Measurements from ENCODE around the gene IL5RA. TPM values are rescaled to one million over a fixed set of nuclear protein-coding genes. Genes with fewer than 3 reads are reported as not detected.

Gene IL5RA

GRCh38 chr3:3059645-3060044 lies 50.5 kb downstream of the IL5RA start:
- Histone ChIP-seq H3K4me1 (ENCODE audit: control insufficient read depth, insufficient read depth, low read length) (no peaks in the 10 kb centered on the region), H3K9me3 (replicated peaks; ENCODE audit: low read length) (no peaks in the 10 kb centered on the region), H3K36me3 (ENCODE audit: insufficient read depth, low read length) (no peaks in the 10 kb centered on the region), H3K9ac (ENCODE audit: low read depth, low read length) (no peak overlapping the region), H3K4me2 (ENCODE audit: low read length) (no peak overlapping the region), H3K4me3 (ENCODE audit: low read length) (no peak overlapping the region), H3K27me3 (ENCODE audit: control insufficient read depth, insufficient read depth, low read length) (no peaks in the 10 kb centered on the region)

GRCh38 chr3:3053974-3054373 lies 56.2 kb downstream of the IL5RA start:
- no peak overlapping the region for H3K9ac ChIP-seq (ENCODE audit: low read depth, low read length)
- H3K4me3 ChIP-seq (ENCODE audit: low read length): no peak overlapping the region
- no peaks in the 10 kb centered on the region for H3K4me1 ChIP-seq (ENCODE audit: control insufficient read depth, insufficient read depth, low read length)
- H3K36me3 ChIP-seq (ENCODE audit: insufficient read depth, low read length): no peaks in the 10 kb centered on the region
- H3K9me3 ChIP-seq (replicated peaks; ENCODE audit: low read length): no peaks in the 10 kb centered on the region
- no peak overlapping the region for H3K4me2 ChIP-seq (ENCODE audit: low read length)
- no peaks in the 10 kb centered on the region for H3K27me3 ChIP-seq (ENCODE audit: control insufficient read depth, insufficient read depth, low read length)

- no peaks in the 10 kb centered on the region for H3K27me3 ChIP-seq (ENCODE audit: control insufficient read depth, insufficient read depth, low read length)
Measured at GRCh38 chr3:3038201-3038991, 71.8 kb downstream of the IL5RA start.

GRCh38 chr3:3037156-3037555 lies 73.0 kb downstream of the IL5RA start:
- Histone ChIP-seq H3K4me2 (ENCODE audit: low read length) (no peak overlapping the region), H3K4me1 (ENCODE audit: control insufficient read depth, insufficient read depth, low read length) (no peaks in the 10 kb centered on the region), H3K36me3 (ENCODE audit: insufficient read depth, low read length) (no peaks in the 10 kb centered on the region), H3K4me3 (ENCODE audit: low read length) (no peak overlapping the region), H3K9ac (ENCODE audit: low read depth, low read length) (no peak overlapping the region), H3K27me3 (ENCODE audit: control insufficient read depth, insufficient read depth, low read length) (no peaks in the 10 kb centered on the region), H3K9me3 (replicated peaks; ENCODE audit: low read length) (no peaks in the 10 kb centered on the region)

More at GRCh38 chr3:3038201-3038991, 71.8 kb downstream of the IL5RA start:
- H3K36me3 ChIP-seq (ENCODE audit: insufficient read depth, low read length): no peaks in the 10 kb centered on the region
- H3K4me1 ChIP-seq (ENCODE audit: control insufficient read depth, insufficient read depth, low read length): no peaks in the 10 kb centered on the region
- no peak overlapping the region for H3K9ac ChIP-seq (ENCODE audit: low read depth, low read length)
- H3K9me3 ChIP-seq (replicated peaks; ENCODE audit: low read length): no peaks in the 10 kb centered on the region
- H3K4me2 ChIP-seq (ENCODE audit: low read length): no peak overlapping the region
- H3K4me3 ChIP-seq (ENCODE audit: low read length): no peak overlapping the region

DNA sequence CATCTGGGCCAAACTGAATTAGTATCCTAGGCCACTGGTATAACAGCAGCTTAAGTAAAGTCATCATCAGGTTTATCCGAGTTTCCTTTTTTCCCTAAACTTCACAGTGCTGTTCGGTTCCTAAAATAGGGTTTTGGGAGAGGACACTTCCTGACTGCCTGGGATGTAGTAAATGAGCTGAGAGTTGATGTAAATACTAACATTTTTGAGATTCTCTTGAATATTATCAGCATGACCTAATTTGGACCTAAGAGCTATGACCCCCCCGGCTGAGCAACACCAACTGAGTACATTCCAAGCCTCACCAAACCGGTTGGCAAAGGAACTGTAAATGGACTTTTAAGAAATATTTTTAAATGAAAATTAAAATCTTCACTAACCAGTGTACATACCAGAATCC lies 78.8 kb downstream of the IL5RA start:
- H3K4me2 ChIP-seq (ENCODE audit: low read length): no peak overlapping the region
- no peaks in the 10 kb centered on the region for H3K9me3 ChIP-seq (replicated peaks; ENCODE audit: low read length)
- no peak overlapping the region for H3K9ac ChIP-seq (ENCODE audit: low read depth, low read length)
- H3K4me1 ChIP-seq (ENCODE audit: control insufficient read depth, insufficient read depth, low read length): no peaks in the 10 kb centered on the region
- no peak overlapping the region for H3K4me3 ChIP-seq (ENCODE audit: low read length)
- no peaks in the 10 kb centered on the region for H3K36me3 ChIP-seq (ENCODE audit: insufficient read depth, low read length)
- H3K27me3 ChIP-seq (ENCODE audit: control insufficient read depth, insufficient read depth, low read length): no peaks in the 10 kb centered on the region

DNA sequence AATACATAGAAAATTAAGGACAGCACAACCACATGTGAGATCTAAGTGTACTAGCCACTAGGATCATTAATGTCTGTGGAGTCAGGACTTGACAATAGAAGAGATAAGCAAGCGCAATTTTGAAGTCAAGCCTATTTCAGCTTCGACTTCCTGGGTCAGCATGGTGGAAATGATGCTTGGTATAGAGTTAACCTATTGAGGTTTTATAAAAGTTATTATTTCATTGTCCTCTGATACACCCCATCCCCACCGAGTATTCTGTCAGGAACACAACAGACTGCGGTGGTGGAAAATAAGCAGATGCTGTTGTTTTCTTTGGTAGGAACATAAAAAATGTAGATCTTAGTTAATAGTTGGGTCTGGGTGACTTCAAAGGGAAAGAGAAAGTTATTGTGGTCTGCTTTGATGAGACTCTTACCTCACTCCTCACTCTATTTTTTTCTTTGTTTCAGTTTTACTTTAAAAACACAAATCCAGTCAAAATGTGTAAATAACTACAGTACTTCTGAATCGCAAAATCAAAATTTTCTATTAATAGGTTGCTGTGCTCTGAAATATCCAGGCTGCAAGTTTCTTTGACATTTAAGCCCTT lies 82.1 kb downstream of the IL5RA start:
- no peaks in the 10 kb centered on the region for H3K9me3 ChIP-seq (replicated peaks; ENCODE audit: low read length)
- H3K27me3 ChIP-seq (ENCODE audit: control insufficient read depth, insufficient read depth, low read length): no peaks in the 10 kb centered on the region
- H3K9ac ChIP-seq (ENCODE audit: low read depth, low read length): no peak overlapping the region
- H3K36me3 ChIP-seq (ENCODE audit: insufficient read depth, low read length): no peaks in the 10 kb centered on the region
- no peaks in the 10 kb centered on the region for H3K4me1 ChIP-seq (ENCODE audit: control insufficient read depth, insufficient read depth, low read length)
- H3K4me2 ChIP-seq (ENCODE audit: low read length): no peak overlapping the region
- H3K4me3 ChIP-seq (ENCODE audit: low read length): no peak overlapping the region

- H3K4me3 ChIP-seq (ENCODE audit: low read length): no peak overlapping the region
- H3K9ac ChIP-seq (ENCODE audit: low read depth, low read length): no peak overlapping the region
- H3K36me3 ChIP-seq (ENCODE audit: insufficient read depth, low read length): no peaks in the 10 kb centered on the region
- H3K9me3 ChIP-seq (replicated peaks; ENCODE audit: low read length): no peaks in the 10 kb centered on the region
- no peak overlapping the region for H3K4me2 ChIP-seq (ENCODE audit: low read length)
- H3K27me3 ChIP-seq (ENCODE audit: control insufficient read depth, insufficient read depth, low read length): no peaks in the 10 kb centered on the region
- H3K4me1 ChIP-seq (ENCODE audit: control insufficient read depth, insufficient read depth, low read length): no peaks in the 10 kb centered on the region
Measured at GRCh38 chr3:3023111-3023745, 86.9 kb downstream of the IL5RA start.

- H3K9me3 ChIP-seq (replicated peaks; ENCODE audit: low read length): no peaks in the 10 kb centered on the region
Measured at GRCh38 chr3:3020209-3020608, 90.0 kb downstream of the IL5RA start.

More at GRCh38 chr3:3020209-3020608, 90.0 kb downstream of the IL5RA start:
- no peaks in the 10 kb centered on the region for H3K4me1 ChIP-seq (ENCODE audit: control insufficient read depth, insufficient read depth, low read length)
- H3K27me3 ChIP-seq (ENCODE audit: control insufficient read depth, insufficient read depth, low read length): no peaks in the 10 kb centered on the region
- no peak overlapping the region for H3K4me2 ChIP-seq (ENCODE audit: low read length)
- no peak overlapping the region for H3K4me3 ChIP-seq (ENCODE audit: low read length)
- H3K9ac ChIP-seq (ENCODE audit: low read depth, low read length): no peak overlapping the region
- H3K36me3 ChIP-seq (ENCODE audit: insufficient read depth, low read length): no peaks in the 10 kb centered on the region

Small RNA genes within 50 kb of the gene (small RNA-seq; reads per million reads assigned to genes)
- not detected for gene RF00416
